Measurements from ENCODE around the gene MMP14.

The MMP14 gene

GRCh38 chr14:22864979-22865378 lies 28.6 kb downstream of the MMP14 start:
- no peak for DNase-seq

- no peak for DNase-seq
Observed at GRCh38 chr14:22865424-22866405, 29.3 kb downstream of the MMP14 start.

DNA sequence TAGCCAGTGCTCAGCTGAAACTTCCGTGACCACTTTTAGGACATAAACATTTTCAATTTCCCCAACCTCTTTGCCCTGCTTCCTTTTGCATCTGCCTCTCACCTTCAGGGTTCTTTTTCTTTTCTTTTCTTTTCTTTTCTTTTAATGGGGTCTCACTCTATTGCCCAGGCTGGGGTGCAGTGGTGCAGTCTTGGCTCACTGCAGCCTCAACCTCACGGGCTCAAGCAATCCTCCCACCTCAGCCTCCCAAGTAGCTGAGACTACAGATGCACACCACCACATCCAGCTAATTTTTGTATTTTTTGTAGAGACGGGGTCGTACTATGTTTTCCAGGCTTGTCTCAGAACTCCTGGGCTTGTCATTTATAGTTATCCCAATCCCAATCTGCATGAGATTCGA lies 30.5 kb downstream of the MMP14 start:
- DNase-seq: no peak

GRCh38 chr14:22870811-22871223 lies 34.4 kb downstream of the MMP14 start:
- DNase-seq: no peak

GRCh38 chr14:22871224-22872032 lies 35.0 kb downstream of the MMP14 start, which contains the start of gene LRP10:
Gene LRP10 (plus strand): TSS chr14:22871740. CDS start chr14:22872304, 564 bp downstream.
- DNase-seq: peak; percentile 78

DNA sequence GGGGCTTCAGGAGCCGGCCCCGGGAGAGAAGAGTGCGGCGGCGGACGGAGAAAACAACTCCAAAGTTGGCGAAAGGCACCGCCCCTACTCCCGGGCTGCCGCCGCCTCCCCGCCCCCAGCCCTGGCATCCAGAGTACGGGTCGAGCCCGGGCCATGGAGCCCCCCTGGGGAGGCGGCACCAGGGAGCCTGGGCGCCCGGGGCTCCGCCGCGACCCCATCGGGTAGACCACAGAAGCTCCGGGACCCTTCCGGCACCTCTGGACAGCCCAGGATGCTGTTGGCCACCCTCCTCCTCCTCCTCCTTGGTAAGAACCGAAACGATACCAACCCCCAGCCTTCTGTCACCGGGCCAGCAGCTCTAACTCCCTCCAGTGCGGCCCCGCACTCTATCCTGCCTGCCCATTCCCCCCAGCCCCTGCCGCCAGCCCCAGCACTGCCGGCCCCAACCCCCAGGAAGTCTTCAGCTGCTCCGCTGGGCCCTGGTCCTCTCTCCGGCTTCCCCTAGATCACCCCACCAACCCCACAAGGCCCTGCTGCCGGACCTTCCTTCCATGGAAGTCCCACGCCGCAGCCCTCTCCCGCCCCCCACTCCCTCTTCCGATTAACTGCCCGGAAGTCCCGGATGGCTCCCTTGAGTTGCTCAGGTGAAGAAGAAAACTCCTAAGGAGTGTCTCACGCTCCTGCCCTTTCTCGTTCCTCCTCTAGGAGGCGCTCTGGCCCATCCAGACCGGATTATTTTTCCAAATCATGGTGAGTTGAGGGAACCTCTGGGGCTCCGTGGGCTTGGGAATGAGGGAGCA lies 35.8 kb downstream of the MMP14 start:
- DNase-seq: peak; percentile 69

- no peak for DNase-seq
Observed at GRCh38 chr14:22872833-22873520, 36.6 kb downstream of the MMP14 start.

- DNase-seq: no peak
Observed at GRCh38 chr14:22875003-22875747, 38.8 kb downstream of the MMP14 start.

GRCh38 chr14:22875748-22876319 lies 39.4 kb downstream of the MMP14 start:
- DNase-seq: no peak

GRCh38 chr14:22877000-22877501 lies 40.7 kb downstream of the MMP14 start:
- no peak for DNase-seq

GRCh38 chr14:22878271-22879246 lies 42.2 kb downstream of the MMP14 start:
- no peak for DNase-seq

DNA sequence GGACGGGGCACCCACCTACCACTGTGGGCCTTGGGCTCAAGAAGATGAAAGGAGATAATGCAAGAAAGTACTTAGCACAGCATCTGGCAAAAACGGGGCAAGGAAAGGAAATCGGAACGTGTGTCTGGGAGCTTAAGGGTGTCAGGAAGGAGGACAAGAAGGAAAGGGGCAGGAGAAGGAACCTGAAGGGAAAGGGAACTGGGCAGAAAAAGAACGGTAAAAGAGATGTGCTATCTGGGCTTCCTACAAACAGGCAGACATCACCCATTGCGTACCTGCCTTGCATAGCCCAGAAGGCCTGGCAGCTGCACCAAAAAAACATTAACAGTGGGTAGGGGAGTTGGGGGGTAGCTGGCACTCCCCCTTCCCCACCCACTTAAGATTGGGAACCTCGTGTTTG lies 45.7 kb downstream of the MMP14 start:
- no peak for DNase-seq

DNA sequence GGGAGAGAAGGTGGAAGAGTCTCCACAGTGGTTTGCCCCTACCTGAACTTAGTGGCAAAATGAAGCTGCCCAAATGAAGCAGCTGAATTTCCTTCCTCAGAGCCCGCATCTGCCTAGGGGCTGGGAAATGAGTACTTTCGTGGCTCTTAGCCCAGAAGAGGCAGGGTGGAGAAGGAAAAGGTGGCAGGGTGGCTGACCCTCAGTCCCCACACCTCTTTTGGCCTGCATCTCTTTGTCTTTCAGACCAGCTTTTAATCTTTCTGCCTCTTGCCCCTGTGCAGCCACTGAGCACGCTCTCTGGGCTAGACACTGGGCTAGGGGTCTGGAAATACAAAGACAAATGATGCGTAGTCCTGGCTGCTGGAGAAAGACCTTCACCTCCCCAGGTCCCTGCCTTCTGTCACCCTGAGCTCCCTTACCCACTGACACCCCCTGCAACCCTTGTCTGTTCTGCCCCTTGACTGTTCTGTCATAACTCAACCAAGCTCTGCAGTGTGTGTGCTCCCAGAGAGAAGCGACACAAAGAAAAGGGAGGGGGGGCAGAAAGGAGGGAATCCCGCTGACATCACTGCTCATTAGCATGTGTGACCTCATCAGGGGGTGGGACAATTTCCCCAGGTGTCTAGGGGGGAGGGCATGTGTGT lies 46.3 kb downstream of the MMP14 start:
- DNase-seq: peak; percentile 97

DNA sequence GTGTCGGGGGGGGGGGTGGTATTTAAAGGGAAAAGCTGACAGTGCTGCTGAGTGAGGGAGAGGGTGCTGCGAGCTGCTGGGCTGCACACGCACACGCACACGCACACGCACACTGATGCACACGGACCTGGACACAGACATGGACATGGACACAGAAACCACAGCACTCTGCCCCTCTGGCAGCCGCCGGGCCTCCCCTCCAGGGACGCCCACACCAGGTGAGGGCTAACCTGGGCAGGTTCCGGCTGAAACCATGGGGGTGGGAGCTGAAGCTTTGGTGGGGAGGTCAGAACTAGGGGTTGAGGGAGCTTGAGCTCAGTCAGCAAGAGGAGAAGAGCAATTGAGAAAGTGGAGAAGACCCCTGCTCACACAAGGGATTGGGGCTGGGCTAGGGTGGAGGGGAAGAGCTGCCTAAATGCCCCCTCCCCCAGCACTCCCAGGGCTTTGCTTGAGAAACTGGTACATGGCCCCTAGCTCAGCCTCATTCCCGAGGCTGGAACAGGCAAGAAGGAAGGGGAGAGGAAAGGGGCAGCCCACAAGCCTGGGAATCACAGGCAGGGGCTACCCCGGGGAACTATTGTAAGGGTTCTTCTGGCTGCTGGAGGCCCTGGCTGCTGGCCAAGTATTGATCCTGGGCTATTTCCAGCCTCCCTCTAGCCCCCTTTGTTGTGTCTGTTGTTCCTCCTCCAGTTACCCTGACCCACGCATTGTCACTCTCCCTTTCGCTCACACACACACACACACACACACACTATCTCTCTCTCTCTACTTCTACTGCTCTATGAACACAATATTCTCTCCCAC lies 47.0 kb downstream of the MMP14 start, which contains the start of gene REM2:
Gene REM2 (plus strand): TSS at position 50 of the 804 bp plus-strand sequence. CDS start 66 bp downstream, at position 116.
- DNase-seq: peak; percentile 66

DNA sequence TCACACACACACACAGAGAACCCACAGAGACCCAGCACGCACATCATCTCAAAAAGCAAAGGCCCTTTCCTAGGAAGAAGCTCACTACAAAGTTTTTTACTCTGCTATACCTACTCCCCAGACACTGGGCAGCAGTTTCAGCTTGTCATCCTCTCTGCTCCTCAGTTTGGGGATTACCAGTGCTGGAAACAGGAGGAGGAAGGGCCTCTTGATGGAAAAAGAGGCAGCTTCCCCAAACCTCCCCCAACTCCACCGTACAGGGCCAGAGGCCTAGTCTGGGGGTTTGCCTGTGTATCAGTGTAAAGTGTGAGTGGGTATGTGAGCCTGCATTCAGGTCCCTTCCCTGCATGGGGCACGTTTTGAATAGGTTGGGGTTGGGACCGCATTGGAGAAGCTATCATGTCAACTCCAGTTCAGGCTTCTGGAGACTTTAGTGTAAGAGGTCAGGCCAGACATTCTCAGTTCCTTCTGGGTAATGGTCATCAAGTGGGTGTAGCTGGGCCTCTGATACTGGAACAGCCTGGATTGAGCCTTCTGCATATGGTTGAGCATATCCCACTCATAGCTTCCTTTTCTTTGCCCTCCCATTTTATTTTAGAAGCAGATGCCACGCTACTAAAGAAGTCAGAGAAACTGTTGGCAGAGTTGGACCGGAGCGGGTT lies 47.8 kb downstream of the MMP14 start:
- DNase-seq: no peak

GRCh38 chr14:22884738-22885523 lies 48.5 kb downstream of the MMP14 start:
- DNase-seq: no peak

GRCh38 chr14:22885975-22886374 lies 49.6 kb downstream of the MMP14 start:
- no peak for DNase-seq

Measured in NCI-H2171 (cell line).